ENCODE data around the gene PYGB.

The PYGB gene

GRCh38 chr20:25247956-25248785 is at the start of gene PYGB:
Gene PYGB, plus strand, starts transcription at chr20:25248085. Its CDS starts 94 bp downstream, at chr20:25248179.
- DNase-seq: peak; percentile 59

- no peak for DNase-seq
These were observed 49.1 kb upstream of the PYGB start for GRCh38 chr20:25198663-25199383.

- no peak for DNase-seq
These were observed 48.2 kb upstream of the PYGB start for GRCh38 chr20:25199473-25200260.

- no peak for DNase-seq
These were observed 44.8 kb upstream of the PYGB start for GRCh38 chr20:25203089-25203488.

- no peak for DNase-seq
These were observed 44.0 kb upstream of the PYGB start for GRCh38 chr20:25203871-25204320.

- no peak for DNase-seq
These were observed 43.2 kb upstream of the PYGB start for GRCh38 chr20:25204550-25205276.

- no peak for DNase-seq
These were observed 42.4 kb upstream of the PYGB start for GRCh38 chr20:25205277-25206062.

GRCh38 chr20:25206063-25206403 is 41.9 kb upstream of the PYGB start:
- no peak for DNase-seq

GRCh38 chr20:25206548-25206947 is 41.3 kb upstream of the PYGB start:
- no peak for DNase-seq

- no peak for DNase-seq
These were observed 40.5 kb upstream of the PYGB start for GRCh38 chr20:25207149-25207959.

- DNase-seq: no peak
These were observed 39.8 kb upstream of the PYGB start for GRCh38 chr20:25207960-25208534.

- no peak for DNase-seq
These were observed 38.5 kb upstream of the PYGB start for GRCh38 chr20:25209400-25209799.

- DNase-seq: no peak
These were observed 38.0 kb upstream of the PYGB start for GRCh38 chr20:25209911-25210310.

- DNase-seq: no peak
These were observed 36.6 kb upstream of the PYGB start for GRCh38 chr20:25211273-25211672.

- no peak for DNase-seq
These were observed 35.6 kb upstream of the PYGB start for GRCh38 chr20:25212242-25212641.

GRCh38 chr20:25213566-25214425 is 34.1 kb upstream of the PYGB start:
- no peak for DNase-seq

GRCh38 chr20:25214426-25214790 is 33.5 kb upstream of the PYGB start:
- no peak for DNase-seq

GRCh38 chr20:25214819-25215218 is 33.1 kb upstream of the PYGB start:
- no peak for DNase-seq

- no peak for DNase-seq
These were observed 32.4 kb upstream of the PYGB start for GRCh38 chr20:25215521-25215920.
